ENCODE results near the gene LRFN2.

LRFN2 gene

GRCh38 chr6:40585651-40586269 is 1.4 kb downstream of the LRFN2 start:
- DNase-seq: no peak

GRCh38 chr6:40585223-40585622 is 1.9 kb downstream of the LRFN2 start:
- no peak for DNase-seq

- no peak for DNase-seq
Measured at GRCh38 chr6:40584741-40585140, 2.4 kb downstream of the LRFN2 start.

GRCh38 chr6:40583709-40584108 is 3.5 kb downstream of the LRFN2 start:
- DNase-seq: no peak

- DNase-seq: no peak
Measured at GRCh38 chr6:40582892-40583291, 4.3 kb downstream of the LRFN2 start.

- DNase-seq: no peak
Measured at GRCh38 chr6:40579101-40579500, 8.1 kb downstream of the LRFN2 start.

GRCh38 chr6:40577672-40578071 is 9.5 kb downstream of the LRFN2 start:
- DNase-seq: no peak

- no peak for DNase-seq
Measured at GRCh38 chr6:40573221-40573620, 13.9 kb downstream of the LRFN2 start.

GRCh38 chr6:40569162-40569910 is 17.8 kb downstream of the LRFN2 start:
- no peak for DNase-seq

- no peak for DNase-seq
Measured at GRCh38 chr6:40568062-40568708, 19.0 kb downstream of the LRFN2 start.

GRCh38 chr6:40563111-40563510 is 24.1 kb downstream of the LRFN2 start:
- no peak for DNase-seq

- no peak for DNase-seq
Measured at GRCh38 chr6:40559056-40559455, 28.1 kb downstream of the LRFN2 start.

- no peak for DNase-seq
Measured at GRCh38 chr6:40558102-40558501, 29.1 kb downstream of the LRFN2 start.

GRCh38 chr6:40556881-40557280 is 30.3 kb downstream of the LRFN2 start:
- no peak for DNase-seq

- no peak for DNase-seq
Measured at GRCh38 chr6:40556023-40556422, 31.1 kb downstream of the LRFN2 start.

- no peak for DNase-seq
Measured at GRCh38 chr6:40555092-40555491, 32.1 kb downstream of the LRFN2 start.

GRCh38 chr6:40552941-40553340 is 34.2 kb downstream of the LRFN2 start:
- DNase-seq: no peak

GRCh38 chr6:40551966-40552505 is 35.1 kb downstream of the LRFN2 start:
- DNase-seq: no peak

- no peak for DNase-seq
Measured at GRCh38 chr6:40550202-40551101, 36.7 kb downstream of the LRFN2 start.

- no peak for DNase-seq
Measured at GRCh38 chr6:40545954-40546353, 41.2 kb downstream of the LRFN2 start.

- no peak for DNase-seq
Measured at GRCh38 chr6:40543776-40544175, 43.4 kb downstream of the LRFN2 start.

GRCh38 chr6:40543146-40543545 is 44.0 kb downstream of the LRFN2 start:
- no peak for DNase-seq

Measured in activated CD8-positive, alpha-beta memory T cell treated with anti-CD3 and anti-CD28 coated beads, Interleukin-2, amount 50 U/mL, for 4 hours (primary cell).